Limb (tissue), 2 donors: ENCODE results near the gene CCDC180.
"Not testable (repeated sequence)": the region's sequence is repeated elsewhere in the genome, so short reads cannot be mapped to it uniquely, and the experiment has no call there.

Experiments used
- DNase-seq, 2 donors: peaks; one replicate each; pipeline ENCODE4 v3.0.0-alpha.2; 2016; ENCODE audit errors: extremely low spot score in 2 of 2

CCDC180 gene

GRCh38 chr9:97310896-97311295 is 3.4 kb downstream of the CCDC180 start:
- no peak for DNase-seq

GRCh38 chr9:97311798-97312500 is 4.5 kb downstream of the CCDC180 start:
- DNase-seq: no peak

- no peak for DNase-seq
These were observed 5.1 kb downstream of the CCDC180 start for GRCh38 chr9:97312556-97312955.

- no peak for DNase-seq
These were observed 5.8 kb downstream of the CCDC180 start for GRCh38 chr9:97313243-97313642.

GRCh38 chr9:97313746-97314145 is 6.3 kb downstream of the CCDC180 start:
- DNase-seq: no peak

GRCh38 chr9:97314503-97314902 is 7.0 kb downstream of the CCDC180 start:
- no peak for DNase-seq

GRCh38 chr9:97315550-97315949 is 8.1 kb downstream of the CCDC180 start:
- DNase-seq: no peak

GRCh38 chr9:97316904-97317303 is 9.4 kb downstream of the CCDC180 start:
- DNase-seq: no peak

GRCh38 chr9:97318433-97318832 is 11.0 kb downstream of the CCDC180 start:
- no peak for DNase-seq

- DNase-seq: no peak
These were observed 11.9 kb downstream of the CCDC180 start for GRCh38 chr9:97319395-97319794.

GRCh38 chr9:97320080-97320642 is 12.7 kb downstream of the CCDC180 start:
- DNase-seq: no peak

GRCh38 chr9:97321251-97321650 is 13.8 kb downstream of the CCDC180 start:
- DNase-seq: no peak

- DNase-seq: no peak
These were observed 14.2 kb downstream of the CCDC180 start for GRCh38 chr9:97321691-97322090.

- no peak for DNase-seq
These were observed 14.6 kb downstream of the CCDC180 start for GRCh38 chr9:97322105-97322504.

GRCh38 chr9:97324954-97325353 is 17.5 kb downstream of the CCDC180 start:
- no peak for DNase-seq

GRCh38 chr9:97327562-97327961 is 20.1 kb downstream of the CCDC180 start:
- no peak for DNase-seq

GRCh38 chr9:97332993-97333392 is 25.5 kb downstream of the CCDC180 start:
- no peak for DNase-seq

GRCh38 chr9:97335622-97336021 is 28.2 kb downstream of the CCDC180 start:
- DNase-seq: not testable (repeated sequence)

GRCh38 chr9:97348871-97349270 is 41.4 kb downstream of the CCDC180 start:
- no peak for DNase-seq

GRCh38 chr9:97349400-97349799 is 41.9 kb downstream of the CCDC180 start:
- DNase-seq: no peak

- no peak for DNase-seq
These were observed 47.2 kb downstream of the CCDC180 start for GRCh38 chr9:97354637-97355036.

GRCh38 chr9:97357056-97357455 is 49.6 kb downstream of the CCDC180 start:
- no peak for DNase-seq
